HepG2 (cell line): ENCODE data around the gene SAC3D1. TPM values are rescaled to one million over a fixed set of nuclear protein-coding genes. Genes with fewer than 3 reads are reported as not detected.
A peak's percentile ranks its signal among the peaks of the same experiment; 100 is the strongest.

Source experiments
- GLI4 ChIP-seq: sonication (generic); formaldehyde crosslinking; IDR thresholded peaks from 2 replicates; pipeline ENCODE4 v1.5.1; 2020; ENCODE audit warnings: missing genetic modification reagents, mild to moderate bottlenecking, moderate library complexity, borderline replicate concordance
- NAIF1 ChIP-seq: sonication (generic); formaldehyde crosslinking; IDR thresholded peaks from 2 replicates; pipeline ENCODE4 v1.5.0; 2020; ENCODE audit warnings: mild to moderate bottlenecking, missing genetic modification reagents, borderline replicate concordance
- NR2F2 ChIP-seq: IDR thresholded peaks from 2 replicates; pipeline ENCODE4 v1.6.1; 2012; ENCODE audit warnings: low read depth, inconsistent platforms, borderline replicate concordance
- POLR2AphosphoS2 ChIP-seq: IDR thresholded peaks from 2 replicates; pipeline ENCODE4 v1.6.1; 2011; ENCODE audit warnings: low read depth, low read length, improper control_type of control experiment
- POLR2AphosphoS5 ChIP-seq: IDR thresholded peaks from 2 replicates; pipeline ENCODE4 v1.6.1; 2012; ENCODE audit warnings: low read depth, low read length
- RAD21 ChIP-seq: fragments of 450-650 bp; formaldehyde crosslinking; IDR thresholded peaks from 2 replicates; pipeline ENCODE4 v1.5.0; 2020; ENCODE audit warnings: mild to moderate bottlenecking
- ZFP37 ChIP-seq: sonication (generic); formaldehyde crosslinking; IDR thresholded peaks from 2 replicates; pipeline ENCODE4 v1.4.0; 2020; ENCODE audit warnings: missing genetic modification reagents, borderline replicate concordance
- ZNF781 ChIP-seq: sonication (generic); formaldehyde crosslinking; IDR thresholded peaks from 2 replicates; pipeline ENCODE4 v1.5.1; 2020; ENCODE audit warnings: borderline replicate concordance, mild to moderate bottlenecking, missing genetic modification reagents; ENCODE audit errors: not compliant biosample characterization
- polyA plus RNA-seq, 8 experiments: library from polyadenylated mRNA; depleted of rRNA in 3 of 8; stranded (reverse) in 7 of 8; unstranded in 1 of 8; fragments of >200 nt; fragmentation: Illumina TruSeq in 4 of 8; extraction: Trizol in 4 of 8; gene quantifications; 2 replicates each; pipeline versions ENCODE4 v1.2.1 to v1.2.3, GENCODE V29; 2011 to 2016; ENCODE audit warnings: low read depth in 4 of 8, missing spikeins in 1 of 8, mixed read lengths in 1 of 8; ENCODE audit not compliant: insufficient read depth in 1 of 8
- total RNA-seq, 5 experiments: library from RNA; depleted of rRNA; stranded (reverse); fragments of >200 nt; fragmentation: Illumina TruSeq; extraction: Trizol; gene quantifications; 2 replicates each; pipeline ENCODE4 v1.2.3, GENCODE V29; 2016; ENCODE audit warnings: low read depth in 1 of 5
- TF ChIP-seq, protein P1 (sequence below): sonication (generic); formaldehyde crosslinking; IDR thresholded peaks from 2 replicates; pipeline ENCODE4 v1.4.0; 2020; ENCODE audit warnings: missing genetic modification reagents, borderline replicate concordance
- TF ChIP-seq, protein P2 (sequence below): IDR thresholded peaks from 2 replicates; pipeline ENCODE4 v1.6.1; 2016; ENCODE audit warnings: missing genetic modification reagents, missing compliant biosample characterization
- TF ChIP-seq, protein P3 (sequence below): sonication (generic); formaldehyde crosslinking; IDR thresholded peaks from 2 replicates; pipeline ENCODE4 v1.4.0; 2020; ENCODE audit warnings: missing genetic modification reagents, borderline replicate concordance
- TF ChIP-seq, protein P4 (sequence below): sonication (generic); formaldehyde crosslinking; IDR thresholded peaks from 2 replicates; pipeline ENCODE4 v1.5.1; 2020; ENCODE audit warnings: missing genetic modification reagents, mild to moderate bottlenecking, borderline replicate concordance

Gene SAC3D1
- total and polyA plus RNA-seq, 2 of the 13 experiments (the other 11 are each of a cell fraction or from before 2014, with no cell fraction given): 7.4 to 36.3 TPM

DNA sequence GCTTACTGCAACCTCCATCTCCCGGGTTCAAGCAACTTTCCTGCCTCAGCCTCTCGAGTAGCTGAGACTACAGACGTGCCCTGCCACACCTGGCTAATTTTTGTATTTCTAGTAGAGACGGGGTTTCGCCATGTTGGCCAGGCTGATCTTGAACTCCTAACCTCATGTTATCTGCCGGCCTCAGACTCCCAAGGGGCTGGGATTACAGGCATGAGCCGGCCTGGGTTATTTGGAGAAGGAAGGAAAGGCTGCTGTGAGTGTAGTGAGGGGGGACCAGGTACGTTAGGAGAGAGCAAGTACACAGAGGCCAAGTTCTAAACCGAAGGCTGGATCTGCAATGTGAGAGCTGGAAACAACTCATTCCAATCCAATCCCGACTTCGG lies 44.7 kb upstream of the SAC3D1 start (continued):
- TF ChIP-seq, protein P1, sequence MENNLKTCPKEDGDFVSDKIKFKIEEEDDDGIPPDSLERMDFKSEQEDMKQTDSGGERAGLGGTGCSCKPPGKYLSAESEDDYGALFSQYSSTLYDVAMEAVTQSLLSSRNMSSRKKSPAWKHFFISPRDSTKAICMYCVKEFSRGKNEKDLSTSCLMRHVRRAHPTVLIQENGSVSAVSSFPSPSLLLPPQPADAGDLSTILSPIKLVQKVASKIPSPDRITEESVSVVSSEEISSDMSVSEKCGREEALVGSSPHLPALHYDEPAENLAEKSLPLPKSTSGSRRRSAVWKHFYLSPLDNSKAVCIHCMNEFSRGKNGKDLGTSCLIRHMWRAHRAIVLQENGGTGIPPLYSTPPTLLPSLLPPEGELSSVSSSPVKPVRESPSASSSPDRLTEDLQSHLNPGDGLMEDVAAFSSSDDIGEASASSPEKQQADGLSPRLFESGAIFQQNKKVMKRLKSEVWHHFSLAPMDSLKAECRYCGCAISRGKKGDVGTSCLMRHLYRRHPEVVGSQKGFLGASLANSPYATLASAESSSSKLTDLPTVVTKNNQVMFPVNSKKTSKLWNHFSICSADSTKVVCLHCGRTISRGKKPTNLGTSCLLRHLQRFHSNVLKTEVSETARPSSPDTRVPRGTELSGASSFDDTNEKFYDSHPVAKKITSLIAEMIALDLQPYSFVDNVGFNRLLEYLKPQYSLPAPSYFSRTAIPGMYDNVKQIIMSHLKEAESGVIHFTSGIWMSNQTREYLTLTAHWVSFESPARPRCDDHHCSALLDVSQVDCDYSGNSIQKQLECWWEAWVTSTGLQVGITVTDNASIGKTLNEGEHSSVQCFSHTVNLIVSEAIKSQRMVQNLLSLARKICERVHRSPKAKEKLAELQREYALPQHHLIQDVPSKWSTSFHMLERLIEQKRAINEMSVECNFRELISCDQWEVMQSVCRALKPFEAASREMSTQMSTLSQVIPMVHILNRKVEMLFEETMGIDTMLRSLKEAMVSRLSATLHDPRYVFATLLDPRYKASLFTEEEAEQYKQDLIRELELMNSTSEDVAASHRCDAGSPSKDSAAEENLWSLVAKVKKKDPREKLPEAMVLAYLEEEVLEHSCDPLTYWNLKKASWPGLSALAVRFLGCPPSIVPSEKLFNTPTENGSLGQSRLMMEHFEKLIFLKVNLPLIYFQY (CRISPR knock-in tag): no peak
- TF ChIP-seq POLR2AphosphoS2 (no peak), GLI4 (CRISPR knock-in tag) (0 out of 2 replicates have a peak, but pooled peaks have one; percentile 61), ZNF781 (CRISPR knock-in tag) (no peak), NR2F2 (no peak), RAD21 (CRISPR knock-in tag) (no peak), POLR2AphosphoS5 (no peak), ZFP37 (CRISPR knock-in tag) (no peak), NAIF1 (CRISPR knock-in tag) (no peak)
- TF ChIP-seq, protein P2, sequence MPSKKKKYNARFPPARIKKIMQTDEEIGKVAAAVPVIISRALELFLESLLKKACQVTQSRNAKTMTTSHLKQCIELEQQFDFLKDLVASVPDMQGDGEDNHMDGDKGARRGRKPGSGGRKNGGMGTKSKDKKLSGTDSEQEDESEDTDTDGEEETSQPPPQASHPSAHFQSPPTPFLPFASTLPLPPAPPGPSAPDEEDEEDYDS (CRISPR knock-in tag): no peak
- TF ChIP-seq, protein P3, sequence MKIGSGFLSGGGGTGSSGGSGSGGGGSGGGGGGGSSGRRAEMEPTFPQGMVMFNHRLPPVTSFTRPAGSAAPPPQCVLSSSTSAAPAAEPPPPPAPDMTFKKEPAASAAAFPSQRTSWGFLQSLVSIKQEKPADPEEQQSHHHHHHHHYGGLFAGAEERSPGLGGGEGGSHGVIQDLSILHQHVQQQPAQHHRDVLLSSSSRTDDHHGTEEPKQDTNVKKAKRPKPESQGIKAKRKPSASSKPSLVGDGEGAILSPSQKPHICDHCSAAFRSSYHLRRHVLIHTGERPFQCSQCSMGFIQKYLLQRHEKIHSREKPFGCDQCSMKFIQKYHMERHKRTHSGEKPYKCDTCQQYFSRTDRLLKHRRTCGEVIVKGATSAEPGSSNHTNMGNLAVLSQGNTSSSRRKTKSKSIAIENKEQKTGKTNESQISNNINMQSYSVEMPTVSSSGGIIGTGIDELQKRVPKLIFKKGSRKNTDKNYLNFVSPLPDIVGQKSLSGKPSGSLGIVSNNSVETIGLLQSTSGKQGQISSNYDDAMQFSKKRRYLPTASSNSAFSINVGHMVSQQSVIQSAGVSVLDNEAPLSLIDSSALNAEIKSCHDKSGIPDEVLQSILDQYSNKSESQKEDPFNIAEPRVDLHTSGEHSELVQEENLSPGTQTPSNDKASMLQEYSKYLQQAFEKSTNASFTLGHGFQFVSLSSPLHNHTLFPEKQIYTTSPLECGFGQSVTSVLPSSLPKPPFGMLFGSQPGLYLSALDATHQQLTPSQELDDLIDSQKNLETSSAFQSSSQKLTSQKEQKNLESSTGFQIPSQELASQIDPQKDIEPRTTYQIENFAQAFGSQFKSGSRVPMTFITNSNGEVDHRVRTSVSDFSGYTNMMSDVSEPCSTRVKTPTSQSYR: no peak
- TF ChIP-seq, protein P4, sequence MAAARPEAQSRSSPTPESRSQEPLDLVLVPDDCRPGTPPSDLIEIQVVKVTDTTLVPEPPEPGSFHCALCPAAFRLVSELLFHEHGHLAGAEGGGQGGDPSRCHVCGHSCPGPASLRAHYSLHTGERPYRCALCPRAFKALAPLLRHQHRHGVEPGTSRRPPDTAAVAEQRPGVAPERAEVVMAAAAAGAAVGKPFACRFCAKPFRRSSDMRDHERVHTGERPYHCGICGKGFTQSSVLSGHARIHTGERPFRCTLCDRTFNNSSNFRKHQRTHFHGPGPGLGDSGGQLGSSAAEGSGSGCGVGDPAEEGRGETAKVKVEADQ (CRISPR knock-in tag): 0 out of 2 replicates have a peak, but pooled peaks have one; percentile 7
